Smooth muscle cell (in vitro differentiated cells): Measurements from ENCODE around the gene TNFRSF8. TPM values are rescaled to one million over a fixed set of nuclear protein-coding genes. Genes with fewer than 3 reads are reported as not detected.

Source experiments
- DNase-seq: peaks from one replicate; lab custom pipeline; 2025; ENCODE audit not compliant: unreplicated experiment; lab: John Stamatoyannopoulos, UW
- H2AFZ ChIP-seq: fragments of 200-600 bp; sonication (generic); 2 replicates; pipeline ENCODE4 v1.6.0; 2016; ENCODE audit warnings: antibody characterized with exemption, low read depth, mild to moderate bottlenecking
- H3F3A ChIP-seq: fragments of 200-600 bp; sonication (generic); 2 replicates; pipeline ENCODE4 v1.6.0; 2017; ENCODE audit warnings: antibody characterized with exemption, low read depth
- H3K27ac ChIP-seq: fragments of 200-600 bp; sonication (generic); 2 replicates; pipeline ENCODE4 v1.5.1; 2016; ENCODE audit warnings: low read depth, mild to moderate bottlenecking
- H3K27me3 ChIP-seq: fragments of 200-600 bp; sonication (generic); 2 replicates; pipeline ENCODE4 v1.6.1; 2016; ENCODE audit warnings: low read depth, mild to moderate bottlenecking
- H3K36me3 ChIP-seq: fragments of 200-600 bp; sonication (generic); 2 replicates; pipeline ENCODE4 v1.5.1; 2016; ENCODE audit warnings: low read depth
- H3K4me1 ChIP-seq: fragments of 200-600 bp; sonication (generic); 2 replicates; pipeline ENCODE4 v1.5.1; 2016; ENCODE audit warnings: low read depth
- H3K4me2 ChIP-seq: fragments of 200-600 bp; sonication (generic); 2 replicates; pipeline ENCODE4 v1.6.0; 2016; ENCODE audit warnings: mild to moderate bottlenecking
- H3K4me3 ChIP-seq: fragments of 200-600 bp; sonication (generic); 2 replicates; pipeline ENCODE4 v1.5.1; 2016; ENCODE audit warnings: mild to moderate bottlenecking
- H3K79me2 ChIP-seq: fragments of 200-600 bp; sonication (generic); 2 replicates; pipeline ENCODE4 v1.6.0; 2016; ENCODE audit warnings: low read depth, mild to moderate bottlenecking
- H3K9ac ChIP-seq: fragments of 200-600 bp; sonication (generic); 2 replicates; pipeline ENCODE4 v1.6.0; 2016; ENCODE audit warnings: low read depth
- H3K9me3 ChIP-seq: fragments of 200-600 bp; sonication (generic); replicated peaks from 2 replicates; pipeline ENCODE4 v1.5.1; 2016; ENCODE audit warnings: low read depth
- H4K20me1 ChIP-seq: fragments of 200-600 bp; sonication (generic); 2 replicates; pipeline ENCODE4 v1.6.0; 2016; ENCODE audit warnings: low read depth
- WGBS: methylation state at CpG from one replicate; pipeline ENCODE4 v1.1.7; 2016; ENCODE audit warnings: low lambda C conversion rate; 5-methylcytosine and 5-hydroxymethylcytosine counted together
- polyA plus RNA-seq: library from polyadenylated mRNA; unstranded; fragments of >200 nt; fragmentation: Nextera tagmentation; extraction: Ambion mirVana; gene quantifications from 2 replicates; pipeline ENCODE4 v1.2.1, GENCODE V29; 2016
- total RNA-seq: library from RNA; depleted of rRNA; stranded (reverse); fragments of >200 nt; gene quantifications from 2 replicates; pipeline ENCODE4 v1.2.3, GENCODE V29; 2014
- TF ChIP-seq, protein P1 (sequence below): fragments of 200-600 bp; sonication (generic); IDR thresholded peaks from 2 replicates; pipeline ENCODE4 v1.5.1; 2017; ENCODE audit warnings: borderline replicate concordance, mild to moderate bottlenecking, antibody characterized with exemption; ENCODE audit not compliant: insufficient read depth, poor library complexity, severe bottlenecking

Gene TNFRSF8
- total and polyA plus RNA-seq, 2 experiments from 2014 or later: 0.54 to 1.3 TPM

DNA sequence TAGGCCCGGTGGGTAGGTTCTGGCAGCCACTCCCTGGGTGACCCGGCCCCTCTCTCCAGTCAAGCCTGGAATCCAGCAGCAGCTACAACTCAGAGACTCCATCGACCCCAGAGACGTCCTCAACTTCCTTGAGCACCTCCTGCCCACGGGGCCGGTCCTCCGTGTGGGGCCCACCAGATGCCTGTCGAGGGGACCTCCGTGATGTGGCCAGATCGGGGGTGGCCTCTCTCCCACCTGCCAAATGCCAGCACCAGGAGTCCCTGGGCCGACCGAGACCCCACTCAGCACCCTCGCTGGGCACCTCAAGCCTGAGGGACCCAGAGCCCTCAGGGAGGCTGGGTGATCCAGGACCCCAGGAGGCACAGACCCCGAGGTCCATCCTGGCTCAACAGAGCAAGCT, 41.1 kb upstream of the TNFRSF8 start:
- TF ChIP-seq, protein P1, sequence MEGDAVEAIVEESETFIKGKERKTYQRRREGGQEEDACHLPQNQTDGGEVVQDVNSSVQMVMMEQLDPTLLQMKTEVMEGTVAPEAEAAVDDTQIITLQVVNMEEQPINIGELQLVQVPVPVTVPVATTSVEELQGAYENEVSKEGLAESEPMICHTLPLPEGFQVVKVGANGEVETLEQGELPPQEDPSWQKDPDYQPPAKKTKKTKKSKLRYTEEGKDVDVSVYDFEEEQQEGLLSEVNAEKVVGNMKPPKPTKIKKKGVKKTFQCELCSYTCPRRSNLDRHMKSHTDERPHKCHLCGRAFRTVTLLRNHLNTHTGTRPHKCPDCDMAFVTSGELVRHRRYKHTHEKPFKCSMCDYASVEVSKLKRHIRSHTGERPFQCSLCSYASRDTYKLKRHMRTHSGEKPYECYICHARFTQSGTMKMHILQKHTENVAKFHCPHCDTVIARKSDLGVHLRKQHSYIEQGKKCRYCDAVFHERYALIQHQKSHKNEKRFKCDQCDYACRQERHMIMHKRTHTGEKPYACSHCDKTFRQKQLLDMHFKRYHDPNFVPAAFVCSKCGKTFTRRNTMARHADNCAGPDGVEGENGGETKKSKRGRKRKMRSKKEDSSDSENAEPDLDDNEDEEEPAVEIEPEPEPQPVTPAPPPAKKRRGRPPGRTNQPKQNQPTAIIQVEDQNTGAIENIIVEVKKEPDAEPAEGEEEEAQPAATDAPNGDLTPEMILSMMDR: no peak
- H3K9ac ChIP-seq: no peak overlapping the region
- no peak overlapping the region for H3K4me3 ChIP-seq
- no peaks in the 10 kb centered on the region for H3K4me1 ChIP-seq
- no peak overlapping the region for H3K27ac ChIP-seq
- H3K36me3 ChIP-seq: no peaks in the 10 kb centered on the region
- H2AFZ ChIP-seq: no peak overlapping the region
- H4K20me1 ChIP-seq: no peaks in the 10 kb centered on the region
- DNase-seq: no peak
- WGBS: 94% methylated on average over 10 of the region's 14 CpGs
- peaks cover 30% of the 10 kb centered on the region for H3K79me2 ChIP-seq
- H3K9me3 ChIP-seq: no peaks in the 10 kb centered on the region
- H3K4me2 ChIP-seq: no peak overlapping the region
- no peaks in the 10 kb centered on the region for H3F3A ChIP-seq
- H3K27me3 ChIP-seq: no peaks in the 10 kb centered on the region

DNA sequence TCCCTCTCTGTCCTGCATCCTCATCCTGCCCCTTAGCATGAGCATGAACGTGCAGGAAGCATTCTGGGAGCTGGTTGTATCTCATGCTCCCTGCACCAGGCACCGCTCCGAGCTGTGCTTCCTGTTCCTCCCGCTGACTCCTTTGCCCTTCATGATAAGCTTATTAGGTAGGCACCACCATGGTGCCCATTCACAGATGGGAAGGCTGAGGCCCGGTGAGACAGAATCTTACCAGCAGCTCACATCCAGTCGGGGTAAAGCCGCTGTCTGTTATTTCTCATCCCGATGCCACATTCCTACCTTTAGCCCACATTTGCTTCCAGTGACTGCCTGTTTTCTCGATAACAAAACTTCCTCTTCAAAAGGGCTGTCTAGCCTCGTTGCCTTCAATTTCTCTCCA, 36.5 kb upstream of the TNFRSF8 start:
- TF ChIP-seq, protein P1: no peak
- Histone ChIP-seq H3K27ac (no peak overlapping the region), H3F3A (no peaks in the 10 kb centered on the region), H3K79me2 (peaks cover 11% of the 10 kb centered on the region), H3K4me1 (no peaks in the 10 kb centered on the region), H3K9ac (no peak overlapping the region), H3K9me3 (no peaks in the 10 kb centered on the region), H2AFZ (no peak overlapping the region), H3K36me3 (no peaks in the 10 kb centered on the region), H4K20me1 (no peaks in the 10 kb centered on the region), H3K4me3 (no peak overlapping the region), H3K4me2 (no peak overlapping the region), H3K27me3 (no peaks in the 10 kb centered on the region)
- WGBS: 99% methylated on average over 10 of the region's 10 CpGs
- no peak for DNase-seq

DNA sequence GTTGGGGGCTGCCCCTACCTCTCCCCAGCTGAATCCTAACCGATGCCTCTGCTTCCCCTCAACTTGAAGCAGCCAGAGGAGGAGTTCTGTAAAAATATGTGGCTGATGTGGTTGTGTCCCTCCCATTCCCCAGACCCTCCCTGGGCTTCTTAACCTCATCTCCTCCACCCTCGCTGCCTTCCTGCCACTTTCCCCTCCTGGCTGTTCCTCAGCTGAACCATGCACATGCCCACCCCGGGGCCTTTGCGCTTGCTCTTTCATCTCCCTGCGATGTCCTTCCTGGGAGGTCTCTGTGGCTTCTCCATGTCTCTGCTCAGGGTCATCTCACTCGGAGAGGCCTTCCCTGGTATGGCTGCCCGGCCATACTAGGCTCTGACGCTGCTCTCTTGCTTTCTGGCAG, 34.9 kb upstream of the TNFRSF8 start:
- Histone ChIP-seq H3K27ac (no peak overlapping the region), H3K4me1 (no peaks in the 10 kb centered on the region), H3K4me3 (no peak overlapping the region), H3F3A (peaks cover 6% of the 10 kb centered on the region), H3K9me3 (no peaks in the 10 kb centered on the region), H3K9ac (no peak overlapping the region), H3K27me3 (no peaks in the 10 kb centered on the region), H3K36me3 (no peaks in the 10 kb centered on the region), H3K4me2 (no peak overlapping the region), H3K79me2 (peaks cover 7% of the 10 kb centered on the region), H4K20me1 (no peaks in the 10 kb centered on the region), H2AFZ (no peak overlapping the region)
- WGBS: 96% methylated on average over 8 of the region's 8 CpGs
- TF ChIP-seq, protein P1: no peak
- no peak for DNase-seq

DNA sequence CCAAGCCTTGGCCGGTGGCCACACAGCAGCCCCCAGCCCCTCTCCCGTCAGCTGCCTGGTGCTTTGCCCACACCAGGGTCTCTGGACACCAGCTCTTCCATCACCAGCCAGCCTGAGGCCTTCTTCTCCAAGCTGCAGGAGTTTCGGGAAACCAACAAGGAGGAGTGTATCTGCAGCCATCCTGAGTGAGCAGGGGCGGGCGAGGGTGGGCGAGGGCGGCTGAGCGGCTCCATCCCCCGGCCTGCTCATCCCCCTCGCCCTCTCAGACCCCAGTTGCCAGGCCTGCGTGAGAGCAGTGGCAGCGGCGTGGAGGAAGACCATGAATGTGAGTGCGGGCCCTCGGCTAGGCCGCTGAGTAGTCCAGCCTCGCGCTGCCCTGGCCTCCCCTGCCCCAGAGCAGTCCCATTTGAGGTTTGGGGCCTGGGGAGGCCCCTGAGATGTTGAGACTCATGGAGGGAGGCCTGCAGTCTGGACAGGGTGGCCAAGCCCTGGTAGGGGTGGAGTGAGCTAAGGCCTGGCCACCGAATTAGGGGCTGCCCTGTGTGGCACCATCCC, 34.1 kb upstream of the TNFRSF8 start:
- H3K4me2 ChIP-seq: no peak overlapping the region

More for the DNA sequence above, 34.1 kb upstream of the TNFRSF8 start:
- H3F3A ChIP-seq: peaks cover 6% of the 10 kb centered on the region
- no peaks in the 10 kb centered on the region for H3K4me1 ChIP-seq
- H4K20me1 ChIP-seq: no peaks in the 10 kb centered on the region
- H3K79me2 ChIP-seq: peaks cover under 1% of the 10 kb centered on the region
- no peaks in the 10 kb centered on the region for H3K9me3 ChIP-seq
- H3K27ac ChIP-seq: no peak overlapping the region
- H3K27me3 ChIP-seq: no peaks in the 10 kb centered on the region
- no peak for DNase-seq
- no peak overlapping the region for H2AFZ ChIP-seq
- no peak overlapping the region for H3K9ac ChIP-seq
- H3K36me3 ChIP-seq: no peaks in the 10 kb centered on the region
- no peak overlapping the region for H3K4me3 ChIP-seq
- TF ChIP-seq, protein P1: no peak
- 94% methylated on average over 19 of the region's 19 CpGs for WGBS
